Measurements from ENCODE around the gene CDS2.
A peak's percentile ranks its signal among the peaks of the same experiment; 100 is the strongest.

DNA sequence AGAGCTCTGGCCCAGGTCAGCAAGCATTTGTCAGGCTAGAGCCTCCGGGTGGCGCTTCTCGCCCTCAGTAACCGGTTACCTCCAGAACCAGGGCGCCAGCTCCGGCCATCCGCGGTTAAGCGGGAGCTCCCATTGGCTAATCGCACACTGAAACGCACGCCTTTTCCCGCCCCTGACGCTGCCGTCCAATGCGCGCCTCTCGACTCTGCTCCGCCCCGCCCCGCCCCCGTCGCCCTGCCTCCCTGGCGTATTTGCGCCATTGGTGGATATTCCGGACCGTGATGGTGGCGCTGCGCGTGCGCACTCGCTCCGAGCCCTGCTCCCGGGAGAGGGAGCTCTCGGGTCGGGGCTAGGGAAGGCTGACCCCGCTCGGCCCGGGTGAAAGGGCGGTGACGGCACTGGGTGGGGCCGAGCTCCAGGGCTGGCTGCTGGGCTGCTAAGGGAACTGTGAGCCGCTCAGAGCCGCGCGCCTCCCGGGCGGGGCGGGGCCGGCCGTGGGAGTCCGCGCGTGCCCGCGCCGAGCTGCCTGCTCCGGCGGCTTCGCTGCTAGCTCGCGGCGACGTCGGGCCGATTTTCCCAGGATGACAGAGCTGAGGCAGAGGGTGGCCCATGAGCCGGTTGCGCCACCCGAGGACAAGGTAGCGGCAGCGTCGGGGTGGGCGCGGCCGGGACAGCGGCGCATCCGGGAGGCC, at the start of gene CDS2:
- TF ChIP-seq CTCF (IDR thresholded peaks at IDR 0.05; ENCODE audit: low read depth, low read length), result peak; percentile 58
- peak; percentile 57 for TF ChIP-seq POLR2A (IDR thresholded peaks at IDR 0.05; ENCODE audit: extremely low read depth, insufficient read length)

Data from NB4 (cell line).